ENCODE results near the gene APOBEC2.

- no peak for TF ChIP-seq CREB1 (IDR thresholded peaks at IDR 0.05; ENCODE audit: low read depth)
- TF ChIP-seq NFIC (IDR thresholded peaks at IDR 0.05): no peak
- no peak for TF ChIP-seq YY1 (IDR thresholded peaks at IDR 0.05; ENCODE audit: low read depth)
Observed at GRCh38 chr6:41055149-41055548, 2.1 kb downstream of the APOBEC2 start.

Data from Ishikawa (cell line).